Caco-2 (cell line): ENCODE measurements around the gene TFDP2. TPM values are rescaled to one million over a fixed set of nuclear protein-coding genes. Genes with fewer than 3 reads are reported as not detected.
"Not testable (repeated sequence)": the region's sequence is repeated elsewhere in the genome, so short reads cannot be mapped to it uniquely, and the experiment has no call there.

ENCODE experiments used
- BruUV-seq: library from RNA; stranded (reverse); fragments of 400-500 nt; replicated peaks from 2 replicates; lab custom pipeline; 2021; lab: Mats Ljungman, UMichigan
- CTCF ChIA-PET: fragments of 300-600 bp; sonication (Branson Sonifier 250); formaldehyde crosslinking; loops from one replicate; lab custom pipeline; 2022; ENCODE audit warnings: antibody characterized with exemption; lab: Charles Lee
- POLR2A ChIA-PET: fragments of 300-600 bp; sonication (Branson Sonifier 250); formaldehyde crosslinking; loops from one replicate; lab custom pipeline; 2022; ENCODE audit warnings: antibody characterized with exemption; lab: Charles Lee
- DNase-seq, 2 experiments: peaks; one replicate each; pipeline versions ENCODE4 v3.0.0 to v3.0.0-alpha.2; 2020 to 2022
- H3K27me3 ChIP-seq: replicated peaks from 2 replicates; pipeline ENCODE4 v1.6.0; 2011; ENCODE audit warnings: low read length; ENCODE audit not compliant: control insufficient read depth, insufficient read depth
- H3K36me3 ChIP-seq: 2 replicates; pipeline ENCODE4 v1.5.1; 2011; ENCODE audit warnings: low read length; ENCODE audit not compliant: control insufficient read depth, insufficient read depth
- H3K4me1 ChIP-seq: fragments of 250-450 bp; sonication (Bioruptor Pico); 2 replicates; pipeline ENCODE4 v1.5.1; 2020; ENCODE audit warnings: mild to moderate bottlenecking
- H3K4me3 ChIP-seq: 2 replicates; pipeline ENCODE4 v1.5.1; 2011; ENCODE audit warnings: low read depth, mild to moderate bottlenecking, control low read depth, low read length
- H3K9me3 ChIP-seq: fragments of 250-450 bp; sonication (Bioruptor Pico); 2 replicates; pipeline ENCODE4 v1.5.1; 2020; ENCODE audit warnings: mild to moderate bottlenecking, moderate library complexity
- H3K27ac Mint-ChIP-seq: one replicate; pipeline ENCODE4 v1.8.0; 2022; ENCODE audit warnings: mixed read lengths; ENCODE audit not compliant: unreplicated experiment
- H3K27me3 Mint-ChIP-seq: one replicate; pipeline ENCODE4 v1.8.0; 2022; ENCODE audit warnings: mixed read lengths; ENCODE audit not compliant: insufficient read depth, unreplicated experiment
- H3K36me3 Mint-ChIP-seq: one replicate; pipeline ENCODE4 v1.8.0; 2022; ENCODE audit warnings: mild to moderate bottlenecking, mixed read lengths; ENCODE audit not compliant: insufficient read depth, unreplicated experiment
- H3K4me1 Mint-ChIP-seq: one replicate; pipeline ENCODE4 v1.8.0; 2022; ENCODE audit warnings: low read depth, mixed read lengths; ENCODE audit not compliant: unreplicated experiment
- H3K4me3 Mint-ChIP-seq: one replicate; pipeline ENCODE4 v1.8.0; 2022; ENCODE audit warnings: mild to moderate bottlenecking, moderate library complexity, mixed read lengths; ENCODE audit not compliant: unreplicated experiment
- H3K9me3 Mint-ChIP-seq: one replicate; pipeline ENCODE4 v1.8.0; 2022; ENCODE audit warnings: mixed read lengths; ENCODE audit not compliant: unreplicated experiment
- intact Hi-C: fragments of 100-400 bp; cut with micrococcal nuclease; formaldehyde crosslinking; loops from one replicate; pipeline ENCODE4 v1.10.0; 2022; ENCODE audit not compliant: unreplicated experiment
- total RNA-seq: library from RNA; stranded (reverse); gene quantifications from 2 replicates; pipeline ENCODE4 v1.2.3, GENCODE V29; 2022
- TF ChIP-seq, protein P1 (sequence below), 2 experiments: fragments of 200-600 bp in 1 of 2; IDR thresholded peaks; 1 replicate in 1 of 2; 2 replicates in 1 of 2; pipeline versions ENCODE4 v1.5.1 to v1.8.0; 2011 to 2022; ENCODE audit warnings: antibody characterized with exemption in 1 of 2, control low read depth in 1 of 2, inconsistent platforms in 1 of 2, low read depth in 1 of 2, low read length in 1 of 2, mild to moderate bottlenecking in 1 of 2, moderate library complexity in 1 of 2; ENCODE audit not compliant: insufficient read depth in 1 of 2, severe bottlenecking in 1 of 2, unreplicated experiment in 1 of 2

Gene TFDP2
- total RNA-seq, 1 experiment from 2014 or later: 38.6 TPM

DNA sequence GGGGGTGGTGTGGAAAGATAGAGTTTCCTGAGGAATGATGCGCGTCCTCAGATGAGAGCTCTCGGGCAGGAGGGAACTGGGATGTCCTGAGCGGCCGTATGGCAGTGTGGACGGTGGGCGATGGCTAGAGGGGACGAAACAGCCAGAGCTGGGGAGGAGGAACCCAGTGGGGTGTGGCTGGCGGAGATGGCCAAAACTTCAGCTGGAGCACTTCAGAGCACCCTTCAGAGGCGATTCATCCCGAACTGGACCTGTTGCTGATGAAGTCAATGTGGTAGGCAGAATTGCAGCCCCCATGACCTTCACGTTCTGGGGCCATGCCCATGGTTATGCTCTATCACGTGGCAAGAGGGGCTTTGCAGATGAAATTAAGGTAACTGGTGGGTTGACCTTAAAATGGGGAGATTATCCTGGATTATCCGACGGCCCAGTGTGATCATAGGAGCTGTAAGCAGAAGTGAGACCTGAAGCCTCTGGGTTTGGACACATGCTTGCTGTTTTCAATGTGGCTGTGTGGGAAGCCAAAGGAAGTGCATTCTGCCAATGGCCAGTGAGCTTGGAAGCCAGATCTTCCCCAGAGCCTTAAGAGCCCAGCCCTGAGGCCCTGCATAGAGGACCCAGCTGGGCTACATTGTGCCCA, 220.6 kb downstream of the TFDP2 start:
- ChIA-PET POLR2A (no interaction called here), CTCF (no interaction called here)
- Mint-ChIP-seq H3K27ac (peak overlapping the region; percentile 24), H3K36me3 (peaks cover 43% of the 10 kb centered on the region), H3K27me3 (no peaks in the 10 kb centered on the region), H3K9me3 (no peaks in the 10 kb centered on the region), H3K4me3 (no peak overlapping the region), H3K4me1 (no peaks in the 10 kb centered on the region)
- H3K4me1 ChIP-seq: no peaks in the 10 kb centered on the region
- TF ChIP-seq, protein P1, sequence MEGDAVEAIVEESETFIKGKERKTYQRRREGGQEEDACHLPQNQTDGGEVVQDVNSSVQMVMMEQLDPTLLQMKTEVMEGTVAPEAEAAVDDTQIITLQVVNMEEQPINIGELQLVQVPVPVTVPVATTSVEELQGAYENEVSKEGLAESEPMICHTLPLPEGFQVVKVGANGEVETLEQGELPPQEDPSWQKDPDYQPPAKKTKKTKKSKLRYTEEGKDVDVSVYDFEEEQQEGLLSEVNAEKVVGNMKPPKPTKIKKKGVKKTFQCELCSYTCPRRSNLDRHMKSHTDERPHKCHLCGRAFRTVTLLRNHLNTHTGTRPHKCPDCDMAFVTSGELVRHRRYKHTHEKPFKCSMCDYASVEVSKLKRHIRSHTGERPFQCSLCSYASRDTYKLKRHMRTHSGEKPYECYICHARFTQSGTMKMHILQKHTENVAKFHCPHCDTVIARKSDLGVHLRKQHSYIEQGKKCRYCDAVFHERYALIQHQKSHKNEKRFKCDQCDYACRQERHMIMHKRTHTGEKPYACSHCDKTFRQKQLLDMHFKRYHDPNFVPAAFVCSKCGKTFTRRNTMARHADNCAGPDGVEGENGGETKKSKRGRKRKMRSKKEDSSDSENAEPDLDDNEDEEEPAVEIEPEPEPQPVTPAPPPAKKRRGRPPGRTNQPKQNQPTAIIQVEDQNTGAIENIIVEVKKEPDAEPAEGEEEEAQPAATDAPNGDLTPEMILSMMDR (IDR thresholded peaks at IDR 0.05; ENCODE audit: insufficient read depth in 1 of 2, low read depth in 1 of 2, low read length in 1 of 2, severe bottlenecking in 1 of 2, unreplicated experiment in 1 of 2): no peak
- no peaks in the 10 kb centered on the region for H3K36me3 ChIP-seq
- BruUV-seq: no TSS peak
- intact Hi-C loops: no loop called here
- no peak for DNase-seq
- no peak overlapping the region for H3K4me3 ChIP-seq
- H3K9me3 ChIP-seq: no peaks in the 10 kb centered on the region
- H3K27me3 ChIP-seq: no peaks in the 10 kb centered on the region

DNA sequence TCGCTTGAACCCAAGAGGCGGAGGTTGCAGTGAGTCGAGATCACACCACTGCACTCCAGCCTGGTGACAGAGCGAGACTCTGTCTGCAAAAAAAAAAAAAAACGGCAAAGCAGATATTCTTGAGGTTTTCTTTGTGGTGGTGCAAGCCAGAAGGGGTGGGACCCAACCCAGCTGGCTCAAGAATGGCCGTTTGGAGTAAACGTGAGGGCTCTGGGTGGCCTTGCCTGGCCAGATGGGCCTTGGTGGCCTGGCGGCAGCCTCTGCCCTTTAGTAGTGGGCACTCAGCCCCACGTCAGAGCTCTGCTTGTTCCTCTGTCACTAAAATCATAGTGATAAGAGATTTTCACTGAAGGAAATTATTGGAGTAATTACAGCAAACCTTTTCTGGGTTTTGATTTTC, 222.4 kb downstream of the TFDP2 start:
- H3K4me3 ChIP-seq: no peak overlapping the region
- no TSS peak for BruUV-seq
- POLR2A ChIA-PET: no interaction called here
- DNase-seq: no peak
- H3K9me3 Mint-ChIP-seq: no peaks in the 10 kb centered on the region
- peaks cover 57% of the 10 kb centered on the region for H3K36me3 Mint-ChIP-seq
- no peaks in the 10 kb centered on the region for H3K9me3 ChIP-seq
- H3K4me3 Mint-ChIP-seq: no peak overlapping the region
- TF ChIP-seq, protein P1 (IDR thresholded peaks at IDR 0.05; ENCODE audit: insufficient read depth in 1 of 2, low read depth in 1 of 2, low read length in 1 of 2, severe bottlenecking in 1 of 2, unreplicated experiment in 1 of 2): no peak
- intact Hi-C loops: no loop called here
- CTCF ChIA-PET: no interaction called here
- no peak overlapping the region for H3K27ac Mint-ChIP-seq
- H3K4me1 Mint-ChIP-seq: no peaks in the 10 kb centered on the region
- no peaks in the 10 kb centered on the region for H3K4me1 ChIP-seq
- no peaks in the 10 kb centered on the region for H3K27me3 Mint-ChIP-seq
- no peaks in the 10 kb centered on the region for H3K27me3 ChIP-seq
- H3K36me3 ChIP-seq: no peaks in the 10 kb centered on the region

- CTCF ChIA-PET, H3K4me3 Mint-ChIP-seq, H3K4me1 ChIP-seq, H3K9me3 Mint-ChIP-seq, H3K9me3 ChIP-seq, H3K4me1 Mint-ChIP-seq, DNase-seq, H3K27me3 Mint-ChIP-seq, H3K36me3 ChIP-seq, H3K4me3 ChIP-seq, H3K27me3 ChIP-seq, POLR2A ChIA-PET, H3K27ac Mint-ChIP-seq, intact Hi-C loops: not testable (repeated sequence)
- BruUV-seq: TSS peak; percentile 92
- peaks cover 64% of the 10 kb centered on the region for H3K36me3 Mint-ChIP-seq
Measured at GRCh38 chr3:141925677-141926076, 223.7 kb downstream of the TFDP2 start.
